Fibroblast of lung (primary cell): ENCODE measurements around the gene ENG. TPM values are rescaled to one million over a fixed set of nuclear protein-coding genes. Genes with fewer than 3 reads are reported as not detected.

Experiments used
- DNase-seq, 2 donors: peaks; one replicate each; pipeline versions ENCODE4 v3.0.0 to v3.0.0-alpha.2; 2010; ENCODE audit warnings: low read depth in 2 of 2
- H2AFZ ChIP-seq: 2 replicates; pipeline ENCODE4 v1.5.1; 2012; ENCODE audit warnings: low read length, control low read depth, inconsistent platforms
- H3K27ac ChIP-seq: 2 replicates; pipeline ENCODE4 v1.5.1; 2011; ENCODE audit warnings: low read length, control low read depth; ENCODE audit not compliant: insufficient read depth
- H3K27me3 ChIP-seq: 2 replicates; pipeline ENCODE4 v1.5.1; 2011; ENCODE audit warnings: mild to moderate bottlenecking, low read length; ENCODE audit not compliant: control insufficient read depth, insufficient read depth
- H3K36me3 ChIP-seq: 2 replicates; pipeline ENCODE4 v1.5.1; 2011; ENCODE audit warnings: low read length; ENCODE audit not compliant: control insufficient read depth, insufficient read depth
- H3K4me1 ChIP-seq: 2 replicates; pipeline ENCODE4 v1.5.1; 2011; ENCODE audit warnings: low read length; ENCODE audit not compliant: control insufficient read depth, insufficient read depth; ENCODE audit errors: extremely low read depth
- H3K4me2 ChIP-seq: 2 replicates; pipeline ENCODE4 v1.5.1; 2011; ENCODE audit warnings: low read length, control low read depth; ENCODE audit not compliant: insufficient read depth; ENCODE audit errors: extremely low read depth
- H3K4me3 ChIP-seq, 4 experiments: fragments of 200-600 bp in 1 of 4; sonication (generic) in 1 of 4; replicated peaks in 1 of 4; 2 replicates each; pipeline ENCODE4 v1.5.1; 2011 to 2016; ENCODE audit warnings: low read length in 4 of 4, low read depth in 3 of 4, mild to moderate bottlenecking in 3 of 4, control low read depth in 2 of 4, inconsistent platforms in 1 of 4, mixed read lengths in 1 of 4; ENCODE audit not compliant: insufficient read depth in 1 of 4; ENCODE audit errors: control extremely low read depth in 1 of 4
- H3K79me2 ChIP-seq: 2 replicates; pipeline ENCODE4 v1.5.1; 2012; ENCODE audit warnings: mild to moderate bottlenecking, low read length, inconsistent platforms; ENCODE audit not compliant: control insufficient read depth, insufficient read depth
- H3K9ac ChIP-seq: 2 replicates; pipeline ENCODE4 v1.5.1; 2011; ENCODE audit warnings: mild to moderate bottlenecking, low read length, control low read depth; ENCODE audit not compliant: insufficient read depth
- H3K9me3 ChIP-seq: 2 replicates; pipeline ENCODE4 v1.5.1; 2012; ENCODE audit warnings: low read depth, low read length; ENCODE audit not compliant: control insufficient read depth, insufficient read depth
- H4K20me1 ChIP-seq: 2 replicates; pipeline ENCODE4 v1.5.1; 2011; ENCODE audit warnings: low read length; ENCODE audit not compliant: control insufficient read depth, insufficient read depth; ENCODE audit errors: extremely low read depth
- EZH2 ChIP-seq: IDR thresholded peaks from 2 replicates; pipeline ENCODE4 v1.5.1; 2012; ENCODE audit warnings: low read length, control low read depth, mild to moderate bottlenecking; ENCODE audit errors: missing control alignments
- polyA plus RNA-seq, 2 donors: library from polyadenylated mRNA; depleted of rRNA in 1 of 2; stranded (reverse) in 1 of 2; unstranded in 1 of 2; fragments of >200 nt; gene quantifications; 2 replicates each; pipeline ENCODE4 v1.2.1, GENCODE V29; 2011 to 2012; ENCODE audit warnings: missing spikeins in 1 of 2
- total RNA-seq: library from RNA; depleted of rRNA; stranded (reverse); fragments of >200 nt; gene quantifications from 2 replicates; pipeline ENCODE4 v1.2.1, GENCODE V29; 2014
- TF ChIP-seq, protein P1 (sequence below), 2 donors: IDR thresholded peaks in 1 of 2; conservative IDR thresholded peaks in 1 of 2; 1 replicate in 1 of 2; 2 replicates in 1 of 2; pipeline ENCODE4 v1.5.1; 2011 to 2012; ENCODE audit warnings: low read length in 2 of 2, control low read depth in 1 of 2, inconsistent platforms in 1 of 2, low read depth in 1 of 2, mild to moderate bottlenecking in 1 of 2

Gene ENG
- total and polyA plus RNA-seq, 2 donors (not counting 1 experiment from before 2014, with no cell fraction given): 30.4 to 59.0 TPM

DNA sequence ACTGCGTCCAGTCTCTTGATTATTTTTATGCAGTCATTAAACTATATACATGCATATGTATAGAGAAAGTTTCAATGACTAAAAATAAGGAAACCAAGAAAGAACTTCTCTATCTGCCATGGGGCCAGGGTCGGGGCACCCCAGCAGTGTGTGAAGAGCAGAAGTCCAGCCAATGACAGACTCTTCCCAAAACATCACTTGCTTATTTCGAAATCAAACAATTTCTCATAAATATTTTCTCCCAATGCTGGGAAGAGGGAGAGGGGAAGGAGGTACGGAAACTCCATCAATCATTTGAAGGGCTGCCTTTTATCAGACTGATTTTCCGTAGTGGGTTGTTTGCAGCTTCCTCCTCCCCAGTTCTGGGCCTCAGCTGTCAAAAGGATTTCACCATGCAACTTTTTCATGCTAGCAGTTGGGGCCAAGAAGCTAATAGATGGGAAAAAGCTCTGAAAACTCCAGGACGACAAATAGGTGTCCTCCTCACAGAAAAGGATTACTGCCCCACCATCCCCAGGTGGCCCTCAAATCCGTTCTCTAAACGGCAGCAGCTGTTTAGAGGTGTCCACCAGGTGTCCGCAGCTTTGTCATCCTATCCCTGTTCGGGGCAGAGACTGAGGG lies 52.4 kb downstream of the ENG start:
- TF ChIP-seq, protein P1, sequence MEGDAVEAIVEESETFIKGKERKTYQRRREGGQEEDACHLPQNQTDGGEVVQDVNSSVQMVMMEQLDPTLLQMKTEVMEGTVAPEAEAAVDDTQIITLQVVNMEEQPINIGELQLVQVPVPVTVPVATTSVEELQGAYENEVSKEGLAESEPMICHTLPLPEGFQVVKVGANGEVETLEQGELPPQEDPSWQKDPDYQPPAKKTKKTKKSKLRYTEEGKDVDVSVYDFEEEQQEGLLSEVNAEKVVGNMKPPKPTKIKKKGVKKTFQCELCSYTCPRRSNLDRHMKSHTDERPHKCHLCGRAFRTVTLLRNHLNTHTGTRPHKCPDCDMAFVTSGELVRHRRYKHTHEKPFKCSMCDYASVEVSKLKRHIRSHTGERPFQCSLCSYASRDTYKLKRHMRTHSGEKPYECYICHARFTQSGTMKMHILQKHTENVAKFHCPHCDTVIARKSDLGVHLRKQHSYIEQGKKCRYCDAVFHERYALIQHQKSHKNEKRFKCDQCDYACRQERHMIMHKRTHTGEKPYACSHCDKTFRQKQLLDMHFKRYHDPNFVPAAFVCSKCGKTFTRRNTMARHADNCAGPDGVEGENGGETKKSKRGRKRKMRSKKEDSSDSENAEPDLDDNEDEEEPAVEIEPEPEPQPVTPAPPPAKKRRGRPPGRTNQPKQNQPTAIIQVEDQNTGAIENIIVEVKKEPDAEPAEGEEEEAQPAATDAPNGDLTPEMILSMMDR (conservative IDR thresholded peaks at IDR 0.05 in 1 of 2, IDR thresholded peaks at IDR 0.05 in 1 of 2; ENCODE audit: low read depth in 1 of 2, low read length in 2 of 2): no peak
- no peak for TF ChIP-seq EZH2
- Histone ChIP-seq H3K4me1 (peaks cover 13% of the 10 kb centered on the region), H2AFZ (peak overlapping the region; percentile 50), H3K9ac (peak overlapping the region; percentile 11), H3K9me3 (no peaks in the 10 kb centered on the region), H3K79me2 (peaks cover 21% of the 10 kb centered on the region), H3K4me2 (peak overlapping the region; percentile 89), H4K20me1 (no peaks in the 10 kb centered on the region), H3K27ac (peak overlapping the region; percentile 75), H3K27me3 (no peaks in the 10 kb centered on the region), H3K4me3 (peak overlapping the region; percentile 35 to 95 (median 46)), H3K36me3 (peaks cover 4% of the 10 kb centered on the region)
- DNase-seq: peak in 1 of 2 donors; percentile 57

DNA sequence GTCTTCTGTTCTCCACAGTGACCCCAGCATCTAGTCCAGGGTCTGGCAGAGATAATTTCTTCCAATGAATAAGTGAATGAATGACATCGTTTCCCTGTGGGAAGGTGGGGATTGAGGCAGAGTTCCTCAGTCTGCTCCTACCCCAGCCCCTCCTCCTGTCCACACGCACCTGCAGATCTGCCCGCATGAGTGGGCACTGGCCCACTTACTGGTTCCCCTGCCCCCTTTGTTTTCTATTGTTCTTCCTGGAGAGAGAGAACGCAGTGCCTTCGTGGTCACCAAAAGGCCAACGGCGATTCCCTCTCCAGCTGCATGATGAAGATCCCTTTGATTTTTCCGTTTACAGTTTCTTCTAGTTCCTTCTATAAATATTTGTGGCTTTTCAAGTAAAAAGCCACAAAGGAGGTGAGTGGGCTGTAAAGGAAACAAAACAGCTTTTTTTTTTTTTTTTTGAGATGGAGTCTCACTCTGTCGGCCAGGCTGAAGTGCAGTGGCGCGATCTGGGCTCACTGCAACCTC lies 57.5 kb downstream of the ENG start:
- peaks cover 6% of the 10 kb centered on the region for H3K36me3 ChIP-seq
- no peak for TF ChIP-seq EZH2
- TF ChIP-seq, protein P1 (conservative IDR thresholded peaks at IDR 0.05 in 1 of 2, IDR thresholded peaks at IDR 0.05 in 1 of 2; ENCODE audit: low read depth in 1 of 2, low read length in 2 of 2): no peak
- no peaks in the 10 kb centered on the region for H3K27me3 ChIP-seq
- peak overlapping the region; percentile 11 for H3K4me2 ChIP-seq
- H3K4me3 ChIP-seq: no peak overlapping the region
- H3K9ac ChIP-seq: no peak overlapping the region
- no peak overlapping the region for H2AFZ ChIP-seq
- H4K20me1 ChIP-seq: no peaks in the 10 kb centered on the region
- H3K4me1 ChIP-seq: peaks cover 11% of the 10 kb centered on the region
- no peaks in the 10 kb centered on the region for H3K9me3 ChIP-seq
- peak in 1 of 2 donors; percentile 72 for DNase-seq
- no peak overlapping the region for H3K27ac ChIP-seq
- no peaks in the 10 kb centered on the region for H3K79me2 ChIP-seq

DNA sequence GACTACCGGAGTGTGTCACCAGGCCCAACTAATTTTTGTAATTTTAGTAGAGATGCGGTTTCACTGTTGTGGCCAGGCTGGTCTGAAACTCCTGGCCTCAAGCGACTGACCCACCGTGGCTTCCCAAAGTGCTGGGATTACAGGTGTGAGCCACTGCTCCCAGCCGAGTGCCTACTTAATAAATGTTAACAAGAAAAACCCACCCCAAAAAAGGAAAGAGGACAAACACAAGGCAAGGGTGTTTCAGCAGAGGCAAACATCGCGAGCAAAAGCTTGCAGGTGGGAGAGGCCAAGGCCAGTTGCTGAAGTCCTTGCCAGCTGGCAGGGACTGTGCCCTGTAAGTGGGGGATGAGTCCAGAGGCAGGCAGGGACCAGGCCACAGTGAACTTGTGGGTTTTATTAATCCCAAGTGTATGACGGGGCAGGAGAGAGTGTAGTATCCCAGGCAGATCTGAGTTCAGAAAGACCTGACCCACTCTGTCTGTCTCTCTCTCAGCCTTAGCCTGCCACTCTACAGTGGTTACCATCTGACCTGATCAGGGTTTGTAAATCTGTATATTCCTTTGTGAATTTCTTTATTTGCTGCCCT lies 58.1 kb downstream of the ENG start:
- H3K4me3 ChIP-seq: no peak overlapping the region
- H2AFZ ChIP-seq: no peak overlapping the region
- H3K27ac ChIP-seq: no peak overlapping the region
- no peak for TF ChIP-seq EZH2
- TF ChIP-seq, protein P1 (conservative IDR thresholded peaks at IDR 0.05 in 1 of 2, IDR thresholded peaks at IDR 0.05 in 1 of 2; ENCODE audit: low read depth in 1 of 2, low read length in 2 of 2): no peak
- H3K4me2 ChIP-seq: peak overlapping the region; percentile 11
- H3K36me3 ChIP-seq: peaks cover 9% of the 10 kb centered on the region
- peak; percentile 34 to 60 for DNase-seq
- H3K27me3 ChIP-seq: no peaks in the 10 kb centered on the region
- H3K4me1 ChIP-seq: peaks cover 11% of the 10 kb centered on the region
- no peaks in the 10 kb centered on the region for H3K9me3 ChIP-seq
- H3K9ac ChIP-seq: no peak overlapping the region
- no peaks in the 10 kb centered on the region for H4K20me1 ChIP-seq
- no peaks in the 10 kb centered on the region for H3K79me2 ChIP-seq
